ENCODE data around the gene ATP9B.

DNA sequence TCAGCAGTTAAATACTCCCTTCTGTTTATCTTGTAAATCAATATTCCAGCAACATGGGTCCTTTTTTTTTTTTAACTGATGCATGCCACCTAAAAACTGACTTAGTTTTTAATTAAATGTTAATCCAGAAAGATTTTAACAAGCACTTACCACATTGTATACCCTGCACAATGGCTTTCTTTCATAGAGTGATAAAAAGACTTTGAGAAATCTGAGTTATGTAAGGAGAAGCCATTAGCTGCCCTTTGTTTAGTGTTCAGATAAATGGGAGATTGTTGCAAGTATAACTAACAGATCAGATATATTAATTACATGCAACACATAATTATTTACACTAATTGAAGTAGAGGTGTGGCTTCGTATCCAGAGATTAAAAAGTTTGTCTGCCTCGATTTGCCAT, 303.8 kb downstream of the ATP9B start:
- TF ChIP-seq, protein P1, sequence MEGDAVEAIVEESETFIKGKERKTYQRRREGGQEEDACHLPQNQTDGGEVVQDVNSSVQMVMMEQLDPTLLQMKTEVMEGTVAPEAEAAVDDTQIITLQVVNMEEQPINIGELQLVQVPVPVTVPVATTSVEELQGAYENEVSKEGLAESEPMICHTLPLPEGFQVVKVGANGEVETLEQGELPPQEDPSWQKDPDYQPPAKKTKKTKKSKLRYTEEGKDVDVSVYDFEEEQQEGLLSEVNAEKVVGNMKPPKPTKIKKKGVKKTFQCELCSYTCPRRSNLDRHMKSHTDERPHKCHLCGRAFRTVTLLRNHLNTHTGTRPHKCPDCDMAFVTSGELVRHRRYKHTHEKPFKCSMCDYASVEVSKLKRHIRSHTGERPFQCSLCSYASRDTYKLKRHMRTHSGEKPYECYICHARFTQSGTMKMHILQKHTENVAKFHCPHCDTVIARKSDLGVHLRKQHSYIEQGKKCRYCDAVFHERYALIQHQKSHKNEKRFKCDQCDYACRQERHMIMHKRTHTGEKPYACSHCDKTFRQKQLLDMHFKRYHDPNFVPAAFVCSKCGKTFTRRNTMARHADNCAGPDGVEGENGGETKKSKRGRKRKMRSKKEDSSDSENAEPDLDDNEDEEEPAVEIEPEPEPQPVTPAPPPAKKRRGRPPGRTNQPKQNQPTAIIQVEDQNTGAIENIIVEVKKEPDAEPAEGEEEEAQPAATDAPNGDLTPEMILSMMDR (IDR thresholded peaks at IDR 0.05): no peak
- TF ChIP-seq ZFX (IDR thresholded peaks at IDR 0.05; ENCODE audit: borderline replicate concordance): no peak
